Epithelial cell of proximal tubule (primary cell): Measurements from ENCODE around the gene FBN1. TPM values are rescaled to one million over a fixed set of nuclear protein-coding genes. Genes with fewer than 3 reads are reported as not detected.

Experiments used
- DNase-seq: peaks from one replicate; pipeline ENCODE4 v3.0.0-alpha.2; 2011; ENCODE audit warnings: low read depth
- H3K4me3 ChIP-seq: 2 replicates; pipeline ENCODE4 v1.5.1; 2011; ENCODE audit warnings: low read depth, mild to moderate bottlenecking, low read length
- total RNA-seq: library from RNA; depleted of rRNA; stranded (reverse); fragments of >200 nt; gene quantifications from 2 replicates; pipeline ENCODE4 v1.2.3, GENCODE V29; 2015
- TF ChIP-seq, protein P1 (sequence below): conservative IDR thresholded peaks from 2 replicates; pipeline ENCODE4 v1.5.1; 2012; ENCODE audit warnings: low read depth, mild to moderate bottlenecking, low read length

The FBN1 gene
- total RNA-seq, 1 donor from 2014 or later = 75.2 TPM

DNA sequence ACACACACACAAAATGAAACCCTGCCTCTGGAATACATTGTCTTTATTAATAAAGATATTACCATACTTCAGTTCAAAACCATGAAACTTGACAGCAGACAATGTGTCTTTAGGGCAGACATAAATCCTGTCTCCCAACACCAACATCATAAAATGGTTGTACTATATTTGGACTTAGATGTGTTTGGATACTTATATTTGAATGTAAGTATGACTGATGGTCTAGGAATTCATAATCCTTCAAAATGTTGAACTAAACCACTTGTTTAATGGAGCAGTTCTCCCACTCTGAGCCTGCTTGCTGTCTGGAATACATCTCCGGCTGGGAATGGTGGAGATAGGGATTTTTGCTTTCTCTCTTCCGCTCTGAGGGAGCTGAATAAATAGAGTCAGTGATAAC is 10.6 kb downstream of the FBN1 start:
- DNase-seq = no peak
- TF ChIP-seq, protein P1, sequence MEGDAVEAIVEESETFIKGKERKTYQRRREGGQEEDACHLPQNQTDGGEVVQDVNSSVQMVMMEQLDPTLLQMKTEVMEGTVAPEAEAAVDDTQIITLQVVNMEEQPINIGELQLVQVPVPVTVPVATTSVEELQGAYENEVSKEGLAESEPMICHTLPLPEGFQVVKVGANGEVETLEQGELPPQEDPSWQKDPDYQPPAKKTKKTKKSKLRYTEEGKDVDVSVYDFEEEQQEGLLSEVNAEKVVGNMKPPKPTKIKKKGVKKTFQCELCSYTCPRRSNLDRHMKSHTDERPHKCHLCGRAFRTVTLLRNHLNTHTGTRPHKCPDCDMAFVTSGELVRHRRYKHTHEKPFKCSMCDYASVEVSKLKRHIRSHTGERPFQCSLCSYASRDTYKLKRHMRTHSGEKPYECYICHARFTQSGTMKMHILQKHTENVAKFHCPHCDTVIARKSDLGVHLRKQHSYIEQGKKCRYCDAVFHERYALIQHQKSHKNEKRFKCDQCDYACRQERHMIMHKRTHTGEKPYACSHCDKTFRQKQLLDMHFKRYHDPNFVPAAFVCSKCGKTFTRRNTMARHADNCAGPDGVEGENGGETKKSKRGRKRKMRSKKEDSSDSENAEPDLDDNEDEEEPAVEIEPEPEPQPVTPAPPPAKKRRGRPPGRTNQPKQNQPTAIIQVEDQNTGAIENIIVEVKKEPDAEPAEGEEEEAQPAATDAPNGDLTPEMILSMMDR = no peak
- no peak overlapping the region for H3K4me3 ChIP-seq

DNA sequence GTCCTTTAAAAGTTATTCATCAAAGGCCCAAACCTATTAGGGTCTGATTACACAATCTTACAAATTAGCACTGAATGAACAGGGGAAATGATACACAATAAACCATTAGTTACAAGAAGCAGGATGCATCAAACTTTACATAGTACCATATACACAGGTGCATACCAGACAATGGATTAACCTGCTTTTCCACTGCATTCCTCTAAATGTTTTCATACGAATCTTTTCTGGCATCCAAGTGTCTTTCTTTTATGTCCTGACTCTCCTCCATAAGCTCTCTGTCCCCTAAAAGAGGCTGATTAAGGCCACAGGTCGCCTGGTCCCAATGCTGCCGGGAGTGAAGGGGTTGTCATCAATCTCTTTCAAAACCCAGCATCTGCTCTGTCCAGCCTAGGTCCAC is 11.4 kb downstream of the FBN1 start:
- TF ChIP-seq, protein P1 = no peak
- DNase-seq = no peak
- no peak overlapping the region for H3K4me3 ChIP-seq

DNA sequence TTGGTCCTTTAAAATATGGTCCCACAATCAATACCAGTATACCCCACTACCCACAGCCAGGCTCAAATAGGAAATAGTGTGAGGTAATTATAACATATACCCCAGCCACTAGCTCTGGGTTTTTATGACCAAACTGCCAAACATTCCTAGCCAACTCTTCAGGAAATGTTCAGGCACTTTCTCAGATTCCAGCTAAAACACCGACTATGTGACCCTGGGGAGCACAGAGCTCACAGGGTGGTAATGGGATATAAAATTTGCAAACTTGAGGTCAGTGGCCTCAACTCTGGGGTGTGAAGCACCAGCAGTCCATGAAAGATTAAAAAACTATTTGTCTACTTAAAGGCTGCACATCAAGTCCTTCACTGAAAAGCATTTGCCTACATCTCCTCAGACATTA is 12.9 kb downstream of the FBN1 start:
- TF ChIP-seq, protein P1 = no peak
- no peak overlapping the region for H3K4me3 ChIP-seq
- DNase-seq = no peak

GRCh38 chr15:48631176-48631770 is 14.2 kb downstream of the FBN1 start:
- TF ChIP-seq, protein P1 = no peak
- no peak overlapping the region for H3K4me3 ChIP-seq
- DNase-seq = no peak

DNA sequence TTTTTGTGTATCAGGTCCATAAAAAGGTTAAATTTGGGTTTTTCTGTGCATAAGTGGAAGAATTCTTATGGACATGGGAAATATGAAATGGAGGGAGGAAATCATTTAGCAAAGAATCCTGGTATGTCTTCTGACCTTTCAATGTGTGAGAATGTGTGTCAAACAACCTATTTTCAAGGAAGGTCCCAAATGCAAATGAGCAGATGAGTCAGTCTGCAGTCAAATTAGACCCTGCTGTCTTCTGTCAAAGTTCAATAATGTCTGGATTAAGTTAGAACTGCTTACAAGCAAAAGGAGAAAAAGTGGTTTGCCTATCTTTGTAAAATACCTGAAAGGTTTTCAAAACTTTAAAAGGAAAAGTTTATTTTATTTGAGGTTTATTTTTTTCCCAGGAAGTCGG is 15.3 kb downstream of the FBN1 start:
- no peak overlapping the region for H3K4me3 ChIP-seq
- TF ChIP-seq, protein P1 = no peak
- DNase-seq = no peak

DNA sequence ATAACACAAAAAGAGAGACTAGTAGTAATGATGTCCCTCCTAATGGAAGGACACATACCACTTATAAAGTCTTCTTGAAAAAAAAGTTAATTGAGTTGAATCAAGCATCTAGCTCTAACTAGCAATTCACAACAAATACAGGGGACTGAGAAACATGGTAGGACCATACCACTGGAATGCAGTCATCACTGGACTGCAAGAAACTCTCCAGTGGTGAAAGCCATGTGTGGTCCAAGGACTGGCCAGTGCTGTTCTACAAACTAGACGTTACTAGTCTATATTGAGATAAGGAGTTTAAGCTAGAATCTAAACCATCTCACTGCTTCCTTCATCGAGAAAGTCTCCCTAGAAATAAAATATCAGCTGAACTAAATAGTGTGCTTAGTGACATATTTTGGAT is 16.7 kb downstream of the FBN1 start:
- no peak overlapping the region for H3K4me3 ChIP-seq
- TF ChIP-seq, protein P1 = no peak
- no peak for DNase-seq

GRCh38 chr15:48627260-48627940 is 18.1 kb downstream of the FBN1 start:
- H3K4me3 ChIP-seq = no peak overlapping the region
- DNase-seq = no peak
- TF ChIP-seq, protein P1 = no peak
